Endothelial cell (in vitro differentiated cells): ENCODE data around the gene RRP1. TPM values are rescaled to one million over a fixed set of nuclear protein-coding genes. Genes with fewer than 3 reads are reported as not detected.

ENCODE experiments used
- DNase-seq: peaks from one replicate; pipeline ENCODE4 v3.0.0; 2021; ENCODE audit warnings: low spot score
- H3K27ac Mint-ChIP-seq: one replicate; pipeline ENCODE4 v1.8.0; 2021; ENCODE audit warnings: mixed read lengths, inconsistent platforms; ENCODE audit not compliant: unreplicated experiment
- H3K27me3 Mint-ChIP-seq: one replicate; pipeline ENCODE4 v1.8.0; 2021; ENCODE audit warnings: mild to moderate bottlenecking, moderate library complexity, mixed read lengths, inconsistent platforms; ENCODE audit not compliant: unreplicated experiment
- H3K36me3 Mint-ChIP-seq: one replicate; pipeline ENCODE4 v1.8.0; 2021; ENCODE audit warnings: mild to moderate bottlenecking, low read depth, mixed read lengths, inconsistent platforms; ENCODE audit not compliant: unreplicated experiment
- H3K4me1 Mint-ChIP-seq: one replicate; pipeline ENCODE4 v1.8.0; 2021; ENCODE audit warnings: mild to moderate bottlenecking, mixed read lengths, inconsistent platforms; ENCODE audit not compliant: unreplicated experiment
- H3K4me3 Mint-ChIP-seq: one replicate; pipeline ENCODE4 v1.8.0; 2021; ENCODE audit warnings: mild to moderate bottlenecking, mixed read lengths, inconsistent platforms; ENCODE audit not compliant: unreplicated experiment
- H3K9me3 Mint-ChIP-seq: one replicate; pipeline ENCODE4 v1.8.0; 2021; ENCODE audit warnings: mixed read lengths, inconsistent platforms; ENCODE audit not compliant: unreplicated experiment
- total RNA-seq: library from RNA; stranded (reverse); fragmentation: NEBNext Ultra II Directional; extraction: Animal tissue kit (Norgen Biotek cat#: 25700); gene quantifications from one replicate; pipeline ENCODE4 v1.2.1, GENCODE V29; 2021; ENCODE audit not compliant: unreplicated experiment
- TF ChIP-seq, protein P1 (sequence below): fragments of 200-600 bp; sonication (generic); IDR thresholded peaks from one replicate; pipeline ENCODE4 v1.5.0; 2021; ENCODE audit warnings: antibody characterized with exemption; ENCODE audit not compliant: unreplicated experiment

Gene RRP1
- total RNA-seq, 1 donor from 2014 or later, result 21.0 TPM

DNA sequence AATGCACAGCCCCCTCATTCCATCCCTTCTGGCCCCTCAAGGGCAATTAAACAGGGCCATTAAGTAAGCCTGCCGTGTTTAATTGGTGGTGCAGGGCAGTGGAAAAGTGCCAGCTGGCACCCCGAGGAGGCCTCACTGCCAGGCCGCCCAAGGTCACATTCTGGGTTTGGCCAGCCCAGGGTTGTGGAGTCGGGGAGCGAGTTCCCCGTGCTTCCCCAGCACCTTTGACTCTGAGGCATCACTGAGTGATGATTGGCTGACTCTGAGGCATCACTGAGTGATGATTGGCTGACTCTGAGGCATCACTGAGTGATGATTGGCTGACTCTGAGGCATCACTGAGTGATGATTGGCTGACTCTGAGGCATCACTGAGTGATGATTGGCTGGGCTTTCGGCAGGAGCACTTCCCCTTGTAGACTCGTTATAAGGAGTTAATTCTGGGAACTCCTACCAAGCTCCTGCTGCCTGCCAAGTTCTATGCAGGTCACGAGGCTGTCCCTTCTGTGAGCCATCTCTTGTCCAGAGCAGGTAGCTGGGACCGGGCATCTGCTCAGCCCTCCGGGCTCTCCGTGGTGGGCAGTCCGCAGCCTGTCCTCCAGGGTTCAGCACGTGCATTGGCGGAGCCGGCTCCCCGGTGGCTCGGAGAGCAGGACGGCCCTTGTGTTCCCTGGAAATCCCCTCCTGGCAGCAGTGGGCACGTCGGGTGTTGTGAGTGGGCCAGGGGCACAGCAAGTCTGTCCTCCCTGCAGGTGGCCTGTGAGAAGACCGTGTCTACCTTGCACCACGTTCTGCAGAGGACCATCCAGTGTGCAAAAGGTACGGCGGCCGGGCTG is 34.2 kb upstream of the RRP1 start:
- H3K27me3 Mint-ChIP-seq, result peaks cover 9% of the 10 kb centered on the region
- H3K4me3 Mint-ChIP-seq, result no peak overlapping the region
- no peaks in the 10 kb centered on the region for H3K9me3 Mint-ChIP-seq
- DNase-seq, result no peak
- H3K36me3 Mint-ChIP-seq, result peaks cover 29% of the 10 kb centered on the region
- TF ChIP-seq, protein P1, sequence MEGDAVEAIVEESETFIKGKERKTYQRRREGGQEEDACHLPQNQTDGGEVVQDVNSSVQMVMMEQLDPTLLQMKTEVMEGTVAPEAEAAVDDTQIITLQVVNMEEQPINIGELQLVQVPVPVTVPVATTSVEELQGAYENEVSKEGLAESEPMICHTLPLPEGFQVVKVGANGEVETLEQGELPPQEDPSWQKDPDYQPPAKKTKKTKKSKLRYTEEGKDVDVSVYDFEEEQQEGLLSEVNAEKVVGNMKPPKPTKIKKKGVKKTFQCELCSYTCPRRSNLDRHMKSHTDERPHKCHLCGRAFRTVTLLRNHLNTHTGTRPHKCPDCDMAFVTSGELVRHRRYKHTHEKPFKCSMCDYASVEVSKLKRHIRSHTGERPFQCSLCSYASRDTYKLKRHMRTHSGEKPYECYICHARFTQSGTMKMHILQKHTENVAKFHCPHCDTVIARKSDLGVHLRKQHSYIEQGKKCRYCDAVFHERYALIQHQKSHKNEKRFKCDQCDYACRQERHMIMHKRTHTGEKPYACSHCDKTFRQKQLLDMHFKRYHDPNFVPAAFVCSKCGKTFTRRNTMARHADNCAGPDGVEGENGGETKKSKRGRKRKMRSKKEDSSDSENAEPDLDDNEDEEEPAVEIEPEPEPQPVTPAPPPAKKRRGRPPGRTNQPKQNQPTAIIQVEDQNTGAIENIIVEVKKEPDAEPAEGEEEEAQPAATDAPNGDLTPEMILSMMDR, result no peak
- H3K27ac Mint-ChIP-seq, result no peak overlapping the region
- no peaks in the 10 kb centered on the region for H3K4me1 Mint-ChIP-seq

DNA sequence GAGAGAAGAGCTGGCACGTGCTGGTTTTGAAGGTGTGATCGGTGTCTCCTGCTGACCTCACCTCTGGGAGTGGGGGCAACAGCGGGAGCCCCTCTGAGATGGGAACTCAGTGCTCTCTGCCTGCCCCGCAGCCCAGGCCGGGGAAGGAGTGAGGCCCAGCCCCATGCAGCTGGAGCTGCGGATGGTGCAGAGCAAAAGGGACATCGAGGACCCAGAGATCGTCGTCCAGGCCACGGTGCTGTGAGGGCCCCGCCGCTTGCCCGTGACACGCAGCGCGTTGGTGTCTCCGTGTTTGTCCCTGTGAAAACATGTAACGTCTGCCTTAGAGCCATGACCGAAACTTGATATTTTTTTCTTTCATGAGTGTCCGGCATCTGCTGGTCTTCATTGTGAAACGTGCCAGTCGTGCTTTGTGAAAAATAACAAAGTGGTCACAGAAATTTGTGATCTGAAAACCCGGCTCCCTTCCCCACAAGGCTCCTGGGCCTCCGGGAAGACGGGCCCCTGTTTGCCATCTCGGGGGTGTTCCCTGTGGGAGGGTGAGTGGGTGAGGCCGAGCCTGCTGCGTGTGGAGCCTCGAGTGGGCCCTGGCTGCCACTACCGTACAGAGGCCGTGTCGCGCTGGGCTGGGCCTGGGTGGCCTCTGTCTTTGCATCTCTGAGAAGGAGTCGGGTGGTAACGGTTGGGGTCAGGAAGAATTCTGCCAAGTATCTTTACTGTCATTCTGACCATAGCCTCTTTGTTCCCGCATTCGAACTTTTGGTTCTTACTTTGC is 33.4 kb upstream of the RRP1 start:
- TF ChIP-seq, protein P1, result no peak
- Mint-ChIP-seq H3K27me3 (peaks cover 9% of the 10 kb centered on the region), H3K4me3 (peak overlapping the region; percentile 49), H3K27ac (no peak overlapping the region), H3K9me3 (no peaks in the 10 kb centered on the region), H3K4me1 (no peaks in the 10 kb centered on the region), H3K36me3 (peaks cover 27% of the 10 kb centered on the region)
- no peak for DNase-seq

DNA sequence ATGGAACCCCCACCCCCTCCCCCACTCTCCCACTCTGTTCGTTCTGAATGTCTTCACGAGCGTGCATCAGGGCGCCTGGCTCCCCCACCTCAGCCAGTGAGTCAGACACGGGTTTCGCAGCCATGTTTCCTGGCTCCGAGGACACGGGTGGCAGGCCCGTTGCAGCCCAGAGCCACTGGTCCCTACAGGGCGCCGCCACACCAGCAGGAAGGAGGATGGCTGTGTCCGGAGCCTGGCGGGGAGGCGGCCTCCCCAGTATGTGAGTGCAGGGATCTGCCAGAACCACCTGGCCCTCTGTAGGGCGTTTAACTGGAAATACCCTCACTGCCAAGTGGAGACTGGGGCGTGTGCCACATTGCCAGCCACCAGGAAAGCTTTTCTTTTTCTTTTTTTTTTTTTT is 31.8 kb upstream of the RRP1 start:
- H3K36me3 Mint-ChIP-seq, result peaks cover 27% of the 10 kb centered on the region
- no peaks in the 10 kb centered on the region for H3K9me3 Mint-ChIP-seq
- DNase-seq, result no peak
- TF ChIP-seq, protein P1, result no peak
- H3K27me3 Mint-ChIP-seq, result peaks cover 9% of the 10 kb centered on the region
- H3K4me1 Mint-ChIP-seq, result no peaks in the 10 kb centered on the region
- no peak overlapping the region for H3K4me3 Mint-ChIP-seq
- H3K27ac Mint-ChIP-seq, result no peak overlapping the region

DNA sequence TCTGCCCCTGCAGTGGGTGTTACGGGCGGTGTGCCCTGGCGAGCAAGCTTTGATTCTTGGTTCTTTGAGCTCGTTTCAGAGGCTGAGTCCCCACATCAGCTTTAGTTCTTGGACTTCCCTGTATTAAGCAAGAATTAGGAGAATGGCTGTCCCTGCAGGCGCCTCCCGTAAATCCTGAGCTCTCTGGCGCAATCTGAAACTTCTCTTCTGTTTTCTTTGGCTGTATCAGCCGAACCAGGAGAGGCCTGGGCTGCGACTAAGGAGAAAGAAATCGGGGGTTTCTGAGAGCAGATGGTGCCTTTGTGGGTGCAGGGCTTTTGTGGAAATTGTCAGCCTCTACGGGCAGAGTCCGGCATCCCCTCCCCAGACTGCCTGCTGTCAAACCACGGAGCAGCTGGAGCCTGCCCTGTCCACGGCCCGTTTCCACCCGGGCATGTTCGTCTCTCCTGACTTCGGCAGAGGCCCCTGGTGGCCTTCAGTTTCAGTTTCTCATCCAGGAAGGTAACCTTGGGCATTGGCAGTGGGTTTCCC is 31.2 kb upstream of the RRP1 start:
- Mint-ChIP-seq H3K9me3 (no peaks in the 10 kb centered on the region), H3K36me3 (peaks cover 22% of the 10 kb centered on the region)

More for the DNA sequence above, 31.2 kb upstream of the RRP1 start:
- TF ChIP-seq, protein P1, result no peak
- H3K4me1 Mint-ChIP-seq, result no peaks in the 10 kb centered on the region
- H3K27ac Mint-ChIP-seq, result no peak overlapping the region
- H3K27me3 Mint-ChIP-seq, result peaks cover 5% of the 10 kb centered on the region
- H3K4me3 Mint-ChIP-seq, result no peak overlapping the region
- DNase-seq, result no peak
